Right lobe of liver (tissue), 4 donors: ENCODE results near the gene SUPV3L1.

Experiments used
- POLR2A ChIP-seq: fragments of 450-650 bp; IDR thresholded peaks from one replicate; pipeline ENCODE4 v1.6.1; 2017; ENCODE audit warnings: antibody characterized with exemption, mild to moderate bottlenecking
- TF ChIP-seq, protein P1 (sequence below), 4 donors: fragments of 200-600 bp in 3 of 4; fragments of 450-650 bp in 1 of 4; IDR thresholded peaks; one replicate each; pipeline versions ENCODE4 v1.5.1 to v1.8.0; 2016 to 2022; ENCODE audit warnings: antibody characterized with exemption in 4 of 4, mild to moderate bottlenecking in 2 of 4
- donor health status: DM: no; HTN: no; CAD: no.
- donor health status: DM: no; HTN: no; CAD: no.
- donor health status: DM: no; HTN: yes; CAD: no.

DNA sequence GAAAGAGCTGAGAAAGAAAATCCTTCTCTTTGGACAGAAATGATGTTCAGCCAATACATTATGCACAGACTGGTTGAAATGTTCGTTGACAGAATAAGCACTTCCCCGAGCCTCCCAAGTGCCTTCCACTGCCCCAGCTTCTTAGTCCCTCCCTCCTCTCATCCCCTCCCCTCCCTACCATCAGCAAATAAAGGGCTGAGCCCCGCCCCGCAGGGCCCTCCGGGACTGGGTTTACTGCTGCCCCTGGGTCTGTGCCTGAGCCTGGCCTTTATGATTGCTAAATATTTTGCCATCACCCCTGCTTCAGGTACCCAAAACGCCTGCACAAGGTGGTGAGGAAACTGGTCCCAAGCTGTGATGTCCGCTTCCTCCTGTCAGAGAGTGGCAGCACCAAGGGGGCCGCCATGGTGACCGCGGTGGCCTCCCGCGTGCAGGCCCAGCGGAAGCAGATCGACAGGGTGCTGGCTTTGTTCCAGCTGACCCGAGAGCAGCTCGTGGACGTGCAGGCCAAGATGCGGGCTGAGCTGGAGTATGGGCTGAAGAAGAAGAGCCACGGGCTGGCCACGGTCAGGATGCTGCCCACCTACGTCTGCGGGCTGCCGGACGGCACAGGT, 68.2 kb downstream of the SUPV3L1 start:
- TF ChIP-seq, protein P1, sequence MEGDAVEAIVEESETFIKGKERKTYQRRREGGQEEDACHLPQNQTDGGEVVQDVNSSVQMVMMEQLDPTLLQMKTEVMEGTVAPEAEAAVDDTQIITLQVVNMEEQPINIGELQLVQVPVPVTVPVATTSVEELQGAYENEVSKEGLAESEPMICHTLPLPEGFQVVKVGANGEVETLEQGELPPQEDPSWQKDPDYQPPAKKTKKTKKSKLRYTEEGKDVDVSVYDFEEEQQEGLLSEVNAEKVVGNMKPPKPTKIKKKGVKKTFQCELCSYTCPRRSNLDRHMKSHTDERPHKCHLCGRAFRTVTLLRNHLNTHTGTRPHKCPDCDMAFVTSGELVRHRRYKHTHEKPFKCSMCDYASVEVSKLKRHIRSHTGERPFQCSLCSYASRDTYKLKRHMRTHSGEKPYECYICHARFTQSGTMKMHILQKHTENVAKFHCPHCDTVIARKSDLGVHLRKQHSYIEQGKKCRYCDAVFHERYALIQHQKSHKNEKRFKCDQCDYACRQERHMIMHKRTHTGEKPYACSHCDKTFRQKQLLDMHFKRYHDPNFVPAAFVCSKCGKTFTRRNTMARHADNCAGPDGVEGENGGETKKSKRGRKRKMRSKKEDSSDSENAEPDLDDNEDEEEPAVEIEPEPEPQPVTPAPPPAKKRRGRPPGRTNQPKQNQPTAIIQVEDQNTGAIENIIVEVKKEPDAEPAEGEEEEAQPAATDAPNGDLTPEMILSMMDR (IDR thresholded peaks at IDR 0.05), result no peak
- TF ChIP-seq POLR2A, result no peak
